ENCODE data around the gene FMN1. TPM values are rescaled to one million over a fixed set of nuclear protein-coding genes. Genes with fewer than 3 reads are reported as not detected.

Gene FMN1
- polyA plus RNA-seq, 4 donors = 0.54 to 2.1 (median 0.86) TPM

GRCh38 chr15:33226559-33227181, 32.2 kb upstream of the FMN1 start:
- FAIRE-seq = no peak
- DNase-seq = peak; percentile 57 to 75
- WGBS, 3 donors = 62 to 82% (median 78%) methylated on average over 3 of the region's 3 CpGs

GRCh38 chr15:33218071-33218491, 23.6 kb upstream of the FMN1 start:
- no peak for FAIRE-seq
- Histone ChIP-seq H3K9me3 (ENCODE audit: control insufficient read depth in 2 of 2, insufficient read depth in 1 of 2, low read depth in 1 of 2, low read length in 1 of 2) (no peaks in the 10 kb centered on the region), H3K36me3 (ENCODE audit: control insufficient read depth in 3 of 3, insufficient read depth in 2 of 3, low read depth in 1 of 3, low read length in 3 of 3) (no peaks in the 10 kb centered on the region), H3K4me1 (ENCODE audit: control insufficient read depth in 3 of 3, insufficient read depth in 2 of 3, low read depth in 1 of 3, low read length in 2 of 3) (no peaks in the 10 kb centered on the region), H3K4me3 (ENCODE audit: low read depth in 1 of 3, low read length in 3 of 3) (no peak overlapping the region), H3K27ac (ENCODE audit: low read depth in 1 of 3, low read length in 2 of 3) (no peak overlapping the region), H3K27me3 (ENCODE audit: control insufficient read depth in 3 of 3, insufficient read depth in 3 of 3, low read length in 3 of 3) (peaks cover 0 to 2% (median 0%) of the 10 kb centered on the region in 3 donors)
- WGBS, 3 donors = 22 to 56% (median 43%) methylated on average over 2 of the region's 2 CpGs
- DNase-seq = no peak

More at GRCh38 chr15:33226559-33227181, 32.2 kb upstream of the FMN1 start:
- no peaks in the 10 kb centered on the region for H3K36me3 ChIP-seq (ENCODE audit: control insufficient read depth in 3 of 3, insufficient read depth in 2 of 3, low read depth in 1 of 3, low read length in 3 of 3)
- no peaks in the 10 kb centered on the region for H3K9me3 ChIP-seq (ENCODE audit: control insufficient read depth in 2 of 2, insufficient read depth in 1 of 2, low read depth in 1 of 2, low read length in 1 of 2)
- no peaks in the 10 kb centered on the region for H3K4me1 ChIP-seq (ENCODE audit: control insufficient read depth in 3 of 3, insufficient read depth in 2 of 3, low read depth in 1 of 3, low read length in 2 of 3)
- no peak overlapping the region for H3K27ac ChIP-seq (ENCODE audit: low read depth in 1 of 3, low read length in 2 of 3)
- no peaks in the 10 kb centered on the region for H3K27me3 ChIP-seq (ENCODE audit: control insufficient read depth in 3 of 3, insufficient read depth in 3 of 3, low read length in 3 of 3)
- H3K4me3 ChIP-seq (ENCODE audit: low read depth in 1 of 3, low read length in 3 of 3) = no peak overlapping the region

- peaks cover 0 to 2% (median 0%) of the 10 kb centered on the region in 3 donors for H3K27me3 ChIP-seq (ENCODE audit: control insufficient read depth in 3 of 3, insufficient read depth in 3 of 3, low read length in 3 of 3)
- H3K4me1 ChIP-seq (ENCODE audit: control insufficient read depth in 3 of 3, insufficient read depth in 2 of 3, low read depth in 1 of 3, low read length in 2 of 3) = no peaks in the 10 kb centered on the region
- no peaks in the 10 kb centered on the region for H3K36me3 ChIP-seq (ENCODE audit: control insufficient read depth in 3 of 3, insufficient read depth in 2 of 3, low read depth in 1 of 3, low read length in 3 of 3)
- no peak overlapping the region for H3K27ac ChIP-seq (ENCODE audit: low read depth in 1 of 3, low read length in 2 of 3)
- DNase-seq (peak; percentile 36 to 44), FAIRE-seq (no peak)
- no peaks in the 10 kb centered on the region for H3K9me3 ChIP-seq (ENCODE audit: control insufficient read depth in 2 of 2, insufficient read depth in 1 of 2, low read depth in 1 of 2, low read length in 1 of 2)
- WGBS, 3 donors = 87 to 94% (median 92%) methylated on average over 3 of the region's 3 CpGs
- H3K4me3 ChIP-seq (ENCODE audit: low read depth in 1 of 3, low read length in 3 of 3) = no peak overlapping the region
Measured at GRCh38 chr15:33215941-33216872, 21.7 kb upstream of the FMN1 start.

- no peaks in the 10 kb centered on the region for H3K27me3 ChIP-seq (ENCODE audit: control insufficient read depth in 3 of 3, insufficient read depth in 3 of 3, low read length in 3 of 3)
- FAIRE-seq = no peak
- peak in 1 of 2 donors; percentile 56 for DNase-seq
- H3K36me3 ChIP-seq (ENCODE audit: control insufficient read depth in 3 of 3, insufficient read depth in 2 of 3, low read depth in 1 of 3, low read length in 3 of 3) = no peaks in the 10 kb centered on the region
- no peaks in the 10 kb centered on the region for H3K4me1 ChIP-seq (ENCODE audit: control insufficient read depth in 3 of 3, insufficient read depth in 2 of 3, low read depth in 1 of 3, low read length in 2 of 3)
- H3K4me3 ChIP-seq (ENCODE audit: low read depth in 1 of 3, low read length in 3 of 3) = no peak overlapping the region
- 48 to 55% (median 51%) methylated on average over 3 of the region's 3 CpGs for WGBS, 3 donors
- H3K27ac ChIP-seq (ENCODE audit: low read depth in 1 of 3, low read length in 2 of 3) = no peak overlapping the region
- no peaks in the 10 kb centered on the region for H3K9me3 ChIP-seq (ENCODE audit: control insufficient read depth in 2 of 2, insufficient read depth in 1 of 2, low read depth in 1 of 2, low read length in 1 of 2)
Measured at GRCh38 chr15:33211176-33211808, 16.8 kb upstream of the FMN1 start.

- H3K4me3 ChIP-seq (ENCODE audit: low read depth in 1 of 3, low read length in 3 of 3) = no peak overlapping the region
- H3K27me3 ChIP-seq (ENCODE audit: control insufficient read depth in 3 of 3, insufficient read depth in 3 of 3, low read length in 3 of 3) = no peaks in the 10 kb centered on the region
- no peaks in the 10 kb centered on the region for H3K4me1 ChIP-seq (ENCODE audit: control insufficient read depth in 3 of 3, insufficient read depth in 2 of 3, low read depth in 1 of 3, low read length in 2 of 3)
- FAIRE-seq = no peak
- H3K27ac ChIP-seq (ENCODE audit: low read depth in 1 of 3, low read length in 2 of 3) = no peak overlapping the region
- H3K36me3 ChIP-seq (ENCODE audit: control insufficient read depth in 3 of 3, insufficient read depth in 2 of 3, low read depth in 1 of 3, low read length in 3 of 3) = no peaks in the 10 kb centered on the region
- no peaks in the 10 kb centered on the region for H3K9me3 ChIP-seq (ENCODE audit: control insufficient read depth in 2 of 2, insufficient read depth in 1 of 2, low read depth in 1 of 2, low read length in 1 of 2)
- no peak for DNase-seq
- WGBS, 3 donors = 69 to 85% (median 70%) methylated on average over 2 of the region's 2 CpGs
Measured at GRCh38 chr15:33209575-33210481, 15.3 kb upstream of the FMN1 start.

GRCh38 chr15:33207646-33208045, 13.1 kb upstream of the FMN1 start:
- Histone ChIP-seq H3K9me3 (ENCODE audit: control insufficient read depth in 2 of 2, insufficient read depth in 1 of 2, low read depth in 1 of 2, low read length in 1 of 2) (no peaks in the 10 kb centered on the region), H3K27ac (ENCODE audit: low read depth in 1 of 3, low read length in 2 of 3) (no peak overlapping the region), H3K36me3 (ENCODE audit: control insufficient read depth in 3 of 3, insufficient read depth in 2 of 3, low read depth in 1 of 3, low read length in 3 of 3) (no peaks in the 10 kb centered on the region), H3K27me3 (ENCODE audit: control insufficient read depth in 3 of 3, insufficient read depth in 3 of 3, low read length in 3 of 3) (peaks cover 0 to 3% (median 0%) of the 10 kb centered on the region in 3 donors), H3K4me3 (ENCODE audit: low read depth in 1 of 3, low read length in 3 of 3) (no peak overlapping the region), H3K4me1 (ENCODE audit: control insufficient read depth in 3 of 3, insufficient read depth in 2 of 3, low read depth in 1 of 3, low read length in 2 of 3) (no peaks in the 10 kb centered on the region)
- DNase-seq = no peak
- FAIRE-seq = no peak
- 79 to 89% (median 83%) methylated on average over 4 of the region's 4 CpGs for WGBS, 3 donors

- Histone ChIP-seq H3K9me3 (ENCODE audit: control insufficient read depth in 2 of 2, insufficient read depth in 1 of 2, low read depth in 1 of 2, low read length in 1 of 2) (no peaks in the 10 kb centered on the region), H3K4me1 (ENCODE audit: control insufficient read depth in 3 of 3, insufficient read depth in 2 of 3, low read depth in 1 of 3, low read length in 2 of 3) (peaks cover 0 to 2% (median 0%) of the 10 kb centered on the region in 3 donors), H3K27me3 (ENCODE audit: control insufficient read depth in 3 of 3, insufficient read depth in 3 of 3, low read length in 3 of 3) (peaks cover 0 to 3% (median 0%) of the 10 kb centered on the region in 3 donors), H3K27ac (ENCODE audit: low read depth in 1 of 3, low read length in 2 of 3) (no peak overlapping the region), H3K4me3 (ENCODE audit: low read depth in 1 of 3, low read length in 3 of 3) (no peak overlapping the region), H3K36me3 (ENCODE audit: control insufficient read depth in 3 of 3, insufficient read depth in 2 of 3, low read depth in 1 of 3, low read length in 3 of 3) (no peaks in the 10 kb centered on the region)
- FAIRE-seq = no peak
- no peak for DNase-seq
- 22 to 45% (median 38%) methylated on average over 3 of the region's 3 CpGs for WGBS, 3 donors
Measured at GRCh38 chr15:33206366-33206765, 11.9 kb upstream of the FMN1 start.
